ENCODE data around the gene CPA1. TPM values are rescaled to one million over a fixed set of nuclear protein-coding genes. Genes with fewer than 3 reads are reported as not detected.
"Not testable (repeated sequence)": the region's sequence is repeated elsewhere in the genome, so short reads cannot be mapped to it uniquely, and the experiment has no call there.

Gene CPA1
- total RNA-seq, 1 experiment from 2014 or later: not detected

DNA sequence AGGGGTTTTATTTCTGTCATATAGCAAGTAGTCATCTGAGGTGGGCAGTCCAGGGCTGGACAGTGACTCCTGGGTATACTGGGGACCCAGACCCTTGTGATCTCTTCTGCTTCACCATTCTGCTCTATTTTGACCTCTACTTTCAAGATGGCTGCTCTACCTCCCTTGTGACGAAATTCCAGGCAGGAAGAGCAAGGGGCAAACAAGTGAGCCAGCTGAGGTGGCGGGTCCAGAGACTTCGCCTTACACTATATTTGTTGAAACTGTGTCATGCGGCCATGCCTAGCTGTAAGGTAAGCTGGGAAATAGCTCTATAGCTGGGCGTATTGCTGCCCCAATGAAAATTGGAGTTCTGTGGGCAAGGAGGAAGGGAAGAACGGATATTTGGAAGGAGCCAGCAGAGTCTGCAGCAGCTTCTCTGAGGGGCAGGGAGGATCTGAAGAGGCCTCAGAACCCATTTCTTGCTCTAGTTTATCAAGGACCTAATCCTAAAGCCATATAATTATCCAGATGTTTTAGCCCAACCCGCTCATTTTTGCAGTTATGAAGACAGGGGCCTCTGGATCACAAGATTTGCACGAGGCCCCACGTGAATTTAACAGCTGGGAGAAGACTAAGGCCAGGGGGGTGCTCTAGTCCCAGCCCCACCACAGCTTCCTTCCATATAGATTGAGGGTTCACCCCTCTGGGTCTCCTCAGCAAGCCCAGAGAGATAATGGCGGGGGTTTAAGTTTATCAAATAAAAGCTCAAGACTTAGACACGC lies 7.7 kb upstream of the CPA1 start:
- no peak for DNase-seq (ENCODE audit: low read depth)

DNA sequence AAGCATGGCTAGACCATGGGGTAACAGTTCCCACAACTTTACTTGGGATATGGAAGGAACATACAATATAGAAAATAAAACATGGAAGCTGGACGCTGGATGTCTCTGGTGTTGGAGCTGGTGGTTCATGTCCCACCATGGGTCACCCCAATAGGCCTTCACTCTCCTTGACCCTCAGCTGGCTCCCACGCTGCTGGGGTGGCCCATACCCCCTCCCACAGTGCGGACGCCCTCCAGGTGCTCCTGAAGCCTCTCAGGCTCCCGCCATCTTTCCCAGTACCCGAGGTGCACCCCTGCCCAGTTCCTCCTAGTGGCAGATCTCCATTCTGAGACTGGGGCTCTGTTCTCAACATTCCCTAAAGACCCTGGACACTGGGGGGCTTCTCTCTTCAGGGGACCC lies 5.8 kb upstream of the CPA1 start:
- no peak for DNase-seq (ENCODE audit: low read depth)

DNA sequence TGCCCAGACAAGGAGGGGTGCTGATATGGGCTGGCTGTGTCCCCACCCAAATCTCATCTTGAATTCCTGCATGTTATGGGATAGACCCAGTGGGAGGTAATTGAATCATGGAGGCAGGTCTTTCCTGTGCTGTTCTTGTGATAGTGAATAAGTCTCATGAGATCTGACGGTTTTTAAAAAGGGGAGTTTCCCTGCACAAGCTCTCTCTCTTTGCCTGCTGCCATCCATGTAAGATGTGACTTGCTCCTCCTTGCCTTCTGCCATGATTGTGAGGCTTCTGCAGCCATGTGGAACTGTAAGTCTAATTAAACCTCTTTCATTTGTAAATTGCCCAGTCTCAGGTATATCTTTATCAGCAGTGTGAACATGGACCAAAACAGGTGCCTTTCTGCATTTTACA lies 3.8 kb upstream of the CPA1 start:
- not testable (repeated sequence) for DNase-seq (ENCODE audit: low read depth)

DNA sequence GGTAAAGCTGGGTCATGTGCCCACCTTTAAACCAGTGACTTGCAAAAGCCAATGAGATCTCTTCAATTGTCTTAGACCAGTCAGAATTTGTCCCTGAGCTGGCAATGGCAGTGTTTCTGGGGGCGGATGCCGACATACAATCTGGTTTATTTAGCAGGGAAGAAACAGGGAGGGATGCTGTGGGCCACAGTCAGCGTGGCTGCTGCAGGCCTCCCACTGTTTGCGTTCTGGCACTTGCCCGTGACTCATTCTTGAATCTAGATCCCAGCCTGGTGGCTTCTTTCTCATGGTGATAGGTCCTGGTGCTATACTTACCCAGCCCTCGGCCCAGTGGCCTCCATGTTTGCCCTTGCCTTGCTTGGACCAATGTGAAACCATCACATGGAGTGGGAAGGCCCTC lies 3.1 kb upstream of the CPA1 start:
- DNase-seq (ENCODE audit: low read depth): no peak

DNA sequence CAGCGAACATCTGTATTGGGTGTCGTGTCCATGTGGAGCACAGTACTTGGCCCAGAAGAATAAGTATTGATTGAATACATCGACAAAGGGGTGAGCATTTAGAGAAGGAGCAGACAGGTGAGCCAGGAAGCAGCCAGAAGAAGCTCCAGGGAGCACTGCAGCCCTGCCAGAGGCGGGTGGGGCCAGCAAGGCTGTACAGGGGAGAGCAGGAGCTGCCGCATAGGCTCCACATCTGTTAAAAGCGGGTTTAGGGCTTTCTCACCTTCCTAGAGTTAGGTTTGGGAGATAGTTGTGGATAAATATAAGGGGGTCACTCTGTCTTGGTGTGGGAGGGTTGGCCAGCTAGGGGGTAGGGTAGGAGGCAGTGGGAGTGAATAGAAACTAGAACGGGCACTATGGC lies 1.3 kb upstream of the CPA1 start:
- no peak for DNase-seq (ENCODE audit: low read depth)

DNA sequence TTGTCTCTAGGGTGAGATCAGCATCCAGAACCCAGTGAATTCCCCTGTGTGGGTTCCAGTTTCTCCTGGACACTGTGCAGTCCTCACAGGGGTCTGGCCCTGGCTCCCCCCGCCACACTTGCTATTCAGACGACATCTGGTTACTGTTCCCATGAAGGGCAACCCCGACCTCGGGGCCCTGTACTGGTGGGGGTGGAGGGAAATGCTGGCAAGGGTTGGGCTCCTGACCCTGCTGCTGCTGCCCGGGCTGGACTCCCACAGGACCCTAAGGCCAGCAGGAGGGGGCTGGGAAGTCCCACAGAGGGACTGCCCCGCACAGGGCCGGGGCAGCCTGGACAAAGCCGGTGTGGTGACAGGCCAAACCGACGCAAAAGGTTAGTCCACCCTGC lies 768 bp upstream of the CPA1 start:
- DNase-seq (ENCODE audit: low read depth): no peak

DNA sequence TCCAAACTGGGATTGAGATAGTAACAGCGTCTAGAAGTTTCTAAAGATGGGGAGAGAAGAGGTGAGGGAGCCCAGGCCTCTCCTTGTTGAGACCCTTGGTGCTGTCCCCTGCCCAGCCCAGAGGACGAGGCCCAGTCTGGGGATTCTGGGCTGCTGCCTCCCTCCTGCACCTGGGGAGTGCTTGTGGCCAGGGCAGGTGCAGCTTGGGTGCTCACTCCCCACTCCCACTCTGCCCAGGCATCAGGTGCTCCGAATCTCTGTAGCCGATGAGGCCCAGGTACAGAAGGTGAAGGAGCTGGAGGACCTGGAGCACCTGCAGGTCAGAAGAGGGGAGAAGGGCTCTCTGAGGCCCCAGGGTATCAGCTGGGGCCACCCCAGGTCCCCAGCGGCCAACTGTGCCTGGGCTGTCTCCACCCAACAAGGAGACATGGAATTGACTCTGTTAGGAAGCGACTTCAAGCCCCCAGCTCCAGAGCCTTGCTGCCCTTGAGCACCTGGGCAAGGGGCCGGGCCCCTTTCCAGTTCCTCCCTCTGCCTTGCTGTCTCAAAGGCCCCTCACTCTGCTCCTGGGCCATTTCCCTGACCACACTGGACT lies 664 bp downstream of the CPA1 start:
- DNase-seq (ENCODE audit: low read depth): no peak

DNA sequence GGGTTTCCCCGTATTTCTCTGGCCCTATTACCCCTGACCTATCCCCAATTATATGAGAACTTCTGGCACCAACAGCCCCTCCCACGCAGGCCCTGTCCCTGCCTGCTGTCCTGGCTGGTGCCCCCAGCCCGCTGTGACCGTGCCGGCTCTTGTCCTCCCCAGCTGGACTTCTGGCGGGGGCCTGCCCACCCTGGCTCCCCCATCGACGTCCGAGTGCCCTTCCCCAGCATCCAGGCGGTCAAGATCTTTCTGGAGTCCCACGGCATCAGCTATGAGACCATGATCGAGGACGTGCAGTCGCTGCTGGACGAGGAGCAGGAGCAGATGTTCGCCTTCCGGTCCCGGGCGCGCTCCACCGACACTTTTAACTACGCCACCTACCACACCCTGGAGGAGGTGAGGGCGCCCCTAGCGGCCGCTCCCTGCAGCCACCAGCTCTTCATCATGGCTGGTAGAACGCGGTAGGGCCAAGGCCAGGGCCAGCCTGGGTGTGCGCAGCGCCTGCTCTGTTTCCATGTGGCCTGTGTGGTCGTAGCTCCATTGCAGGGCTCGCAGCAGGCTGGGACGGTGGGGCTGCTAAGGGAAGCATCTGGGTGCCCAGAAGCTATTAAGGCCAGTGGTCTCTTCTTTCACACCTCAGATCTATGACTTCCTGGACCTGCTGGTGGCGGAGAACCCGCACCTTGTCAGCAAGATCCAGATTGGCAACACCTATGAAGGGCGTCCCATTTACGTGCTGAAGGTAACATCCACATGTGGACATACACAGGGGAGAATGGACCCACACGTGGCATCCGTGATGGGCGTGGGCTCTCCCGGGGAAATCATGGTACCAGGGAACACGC lies 1.4 kb downstream of the CPA1 start:
- no peak for DNase-seq (ENCODE audit: low read depth)

DNA sequence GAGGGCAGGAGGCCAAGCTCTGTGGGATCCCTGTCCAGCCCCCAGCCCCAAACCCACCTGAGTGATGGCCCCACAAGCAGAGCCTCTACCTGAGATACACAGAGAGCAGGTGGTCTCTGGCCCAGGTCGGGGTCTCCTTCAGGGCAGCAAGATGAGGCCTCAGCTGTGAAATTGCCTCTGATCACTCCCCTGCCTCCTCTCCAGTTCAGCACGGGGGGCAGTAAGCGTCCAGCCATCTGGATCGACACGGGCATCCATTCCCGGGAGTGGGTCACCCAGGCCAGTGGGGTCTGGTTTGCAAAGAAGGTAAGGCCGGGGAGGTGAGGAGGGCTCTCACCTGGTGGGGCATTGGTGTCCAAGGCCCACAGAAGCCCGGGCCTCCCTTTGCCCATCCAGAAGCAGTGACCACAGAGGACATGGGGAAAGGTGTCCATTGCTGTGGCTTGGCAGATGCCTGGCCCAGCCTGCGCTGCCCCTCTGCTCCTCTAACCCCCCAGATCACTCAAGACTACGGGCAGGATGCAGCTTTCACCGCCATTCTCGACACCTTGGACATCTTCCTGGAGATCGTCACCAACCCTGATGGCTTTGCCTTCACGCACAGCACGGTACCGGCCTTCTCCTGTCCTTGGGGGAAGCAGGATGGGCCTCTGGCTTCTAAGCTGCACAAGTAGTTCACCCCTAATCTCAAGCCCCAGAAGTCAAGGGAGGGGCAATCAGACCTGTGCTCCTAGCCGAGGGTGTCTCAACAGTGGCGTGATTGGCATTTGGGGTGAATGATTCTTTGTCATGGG lies 3.1 kb downstream of the CPA1 start:
- no peak for DNase-seq (ENCODE audit: low read depth)

DNA sequence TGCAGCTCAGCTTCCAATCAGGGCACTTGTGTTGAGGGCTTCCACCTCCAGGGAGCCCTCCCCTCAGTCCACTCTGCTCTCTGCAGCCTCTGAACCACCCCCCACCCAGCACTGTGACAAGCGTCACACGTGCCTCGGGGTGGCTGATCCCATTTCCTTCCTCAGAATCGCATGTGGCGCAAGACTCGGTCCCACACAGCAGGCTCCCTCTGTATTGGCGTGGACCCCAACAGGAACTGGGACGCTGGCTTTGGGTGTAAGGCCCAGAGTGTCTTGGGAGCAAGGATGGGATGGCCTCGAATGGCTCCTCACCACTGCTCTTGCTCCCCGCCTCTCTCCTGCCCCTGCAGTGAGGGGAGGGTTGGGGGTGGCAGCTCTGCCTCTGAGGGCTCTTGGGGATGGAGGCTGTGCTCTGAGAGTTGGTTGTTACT lies 4.1 kb downstream of the CPA1 start:
- DNase-seq (ENCODE audit: low read depth): no peak

DNA sequence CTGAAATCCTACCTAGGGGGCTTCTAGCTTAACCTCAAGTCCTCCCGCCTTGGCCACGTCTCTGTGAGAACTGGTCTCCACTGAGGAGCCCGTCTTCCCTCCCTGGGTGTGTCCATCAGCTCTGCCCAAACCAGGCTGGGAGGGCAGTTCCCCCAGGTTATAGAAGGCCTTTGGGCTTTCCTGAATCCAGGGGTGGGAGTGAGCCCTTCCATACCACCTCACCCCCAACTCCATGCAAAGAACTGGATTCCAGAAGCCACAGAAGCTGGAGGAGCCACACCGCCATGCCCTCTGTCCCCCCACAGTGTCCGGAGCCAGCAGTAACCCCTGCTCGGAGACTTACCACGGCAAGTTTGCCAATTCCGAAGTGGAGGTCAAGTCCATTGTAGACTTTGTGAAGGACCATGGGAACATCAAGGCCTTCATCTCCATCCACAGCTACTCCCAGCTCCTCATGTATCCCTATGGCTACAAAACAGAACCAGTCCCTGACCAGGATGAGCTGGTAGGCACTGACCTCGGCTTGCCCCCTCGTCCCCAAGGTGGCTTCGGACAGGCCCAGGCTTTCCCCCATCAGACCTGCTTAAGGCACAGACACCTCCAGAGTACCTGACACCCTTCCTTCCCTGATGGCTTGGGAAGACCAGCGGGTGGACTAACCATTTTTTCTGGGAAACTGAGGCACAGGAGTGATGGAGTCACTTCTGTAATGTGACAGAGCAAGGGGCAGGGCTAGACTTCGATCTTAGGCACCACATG lies 4.7 kb downstream of the CPA1 start:
- no peak for DNase-seq (ENCODE audit: low read depth)

DNA sequence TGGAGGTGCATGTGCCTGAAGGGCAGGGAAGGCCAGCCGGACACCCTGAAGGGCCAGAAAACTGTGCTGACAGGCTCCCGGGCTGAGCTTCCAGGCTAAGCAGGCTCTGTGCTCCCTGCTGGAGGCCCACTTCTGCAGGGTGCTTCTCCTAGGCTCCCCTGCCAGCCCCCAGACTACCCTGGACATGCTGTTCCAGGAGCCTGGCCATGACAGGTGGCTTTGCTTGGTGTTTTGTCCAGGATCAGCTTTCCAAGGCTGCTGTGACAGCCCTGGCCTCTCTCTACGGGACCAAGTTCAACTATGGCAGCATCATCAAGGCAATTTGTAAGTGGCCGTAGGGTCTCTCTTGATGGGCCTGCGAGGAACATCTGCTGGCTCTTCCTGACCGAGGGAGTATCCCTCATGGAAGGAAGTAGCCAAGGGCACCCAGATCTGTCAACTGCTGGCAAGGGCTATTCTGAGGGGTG lies 5.3 kb downstream of the CPA1 start:
- DNase-seq (ENCODE audit: low read depth): no peak

DNA sequence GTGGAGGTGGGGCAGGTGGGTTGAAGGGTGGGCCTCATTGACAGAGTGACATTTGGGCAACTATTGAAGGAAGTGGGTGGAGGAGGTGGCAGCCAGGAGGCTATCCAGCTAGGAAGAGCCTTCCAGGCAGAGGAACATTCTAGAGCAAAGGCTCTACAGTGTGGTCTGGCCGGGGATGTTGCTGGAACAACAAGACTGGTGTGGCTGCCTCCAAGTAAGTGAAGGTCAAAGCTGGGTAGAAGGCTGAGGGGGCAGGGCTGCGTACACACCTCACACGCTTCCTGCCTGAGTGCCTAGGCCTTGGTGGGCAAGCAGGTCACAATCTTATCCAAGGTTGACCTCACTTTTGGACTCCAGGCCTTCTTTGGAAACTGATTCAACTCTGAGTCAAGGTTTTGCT lies 6.6 kb downstream of the CPA1 start:
- DNase-seq (ENCODE audit: low read depth): no peak

DNA sequence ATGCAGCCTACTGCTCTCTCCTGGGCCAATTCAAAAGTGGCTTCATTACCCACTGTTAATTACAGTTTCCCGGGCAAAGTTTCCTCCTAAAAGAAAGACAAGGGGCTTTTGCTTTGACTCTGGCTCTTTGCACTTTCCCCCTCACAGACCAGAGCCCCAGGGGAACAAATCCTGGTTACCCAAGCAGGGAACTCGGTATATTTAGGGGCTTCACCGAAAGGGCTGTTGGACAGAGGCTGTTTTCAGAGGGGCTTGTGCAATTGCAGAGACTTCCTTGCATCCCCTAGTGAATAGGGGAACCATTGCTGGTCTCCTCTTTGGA lies 7.0 kb downstream of the CPA1 start:
- DNase-seq (ENCODE audit: low read depth): no peak

DNA sequence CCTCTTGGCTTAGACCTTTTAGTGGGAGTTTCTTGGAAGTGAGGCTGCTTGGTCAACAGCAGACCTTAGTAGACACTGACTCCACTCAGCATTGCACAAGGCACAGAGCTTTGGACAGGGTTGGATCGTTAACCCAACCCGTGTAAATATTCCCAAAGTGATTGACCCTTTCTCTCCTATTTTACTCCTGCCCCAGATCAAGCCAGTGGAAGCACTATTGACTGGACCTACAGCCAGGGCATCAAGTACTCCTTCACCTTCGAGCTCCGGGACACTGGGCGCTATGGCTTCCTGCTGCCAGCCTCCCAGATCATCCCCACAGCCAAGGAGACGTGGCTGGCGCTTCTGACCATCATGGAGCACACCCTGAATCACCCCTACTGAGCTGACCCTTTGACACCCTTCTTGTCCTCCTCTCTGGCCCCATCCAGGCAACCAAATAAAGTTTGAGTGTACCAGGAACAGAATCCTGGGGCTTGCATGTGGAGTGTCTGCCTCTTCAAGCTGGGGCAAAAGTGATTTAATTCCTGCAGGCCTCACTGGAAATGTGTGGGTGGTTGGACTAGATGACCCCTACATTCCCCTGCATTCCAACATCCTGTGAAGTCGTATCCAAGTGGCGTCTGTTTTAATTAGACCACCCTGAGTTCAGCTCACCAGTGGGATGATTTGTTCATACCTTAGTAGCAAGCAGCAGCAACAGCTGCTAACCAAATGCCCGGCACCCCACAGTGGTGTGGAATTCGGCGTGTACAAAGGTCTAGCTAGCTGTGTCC lies 7.5 kb downstream of the CPA1 start:
- peak; percentile 59 for DNase-seq (ENCODE audit: low read depth)

DNA sequence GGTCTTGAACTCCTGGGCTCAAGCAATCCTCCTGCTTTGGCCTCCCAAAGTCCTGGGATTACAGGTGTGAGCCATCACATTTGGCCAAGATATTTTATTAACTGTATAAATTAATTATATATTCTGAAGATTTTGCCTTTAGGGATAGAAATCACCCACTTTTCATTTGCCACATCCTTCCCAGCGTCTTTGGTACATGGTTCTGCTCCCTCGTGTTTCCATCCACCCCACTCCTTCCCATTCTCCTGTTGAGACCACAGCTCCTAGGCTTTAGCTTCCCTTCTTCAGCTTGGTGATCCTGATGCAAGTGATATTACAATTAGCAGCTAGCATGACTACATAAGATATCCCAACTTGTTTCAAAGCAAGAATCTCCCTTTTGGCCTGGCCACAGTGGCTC lies 8.4 kb downstream of the CPA1 start:
- DNase-seq (ENCODE audit: low read depth): no peak

DNA sequence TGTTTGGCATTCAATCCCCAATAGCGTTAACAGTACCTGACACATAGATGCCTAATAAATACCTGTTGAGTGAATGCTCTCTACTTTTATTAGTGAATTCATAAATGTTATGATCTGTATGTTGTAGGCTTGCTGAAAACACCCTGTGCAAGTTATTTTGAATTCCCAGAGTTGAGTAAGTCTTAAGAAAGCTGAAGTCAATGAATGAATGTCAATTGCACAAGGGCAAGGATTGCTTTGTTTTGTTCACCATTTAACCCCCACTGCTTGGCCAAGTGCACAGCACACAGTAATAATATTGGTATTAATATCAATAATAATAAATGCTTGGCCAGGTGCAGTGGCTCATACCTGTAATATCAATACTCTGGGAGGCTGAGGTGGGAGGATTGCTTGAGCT lies 10.2 kb downstream of the CPA1 start:
- DNase-seq (ENCODE audit: low read depth): no peak

DNA sequence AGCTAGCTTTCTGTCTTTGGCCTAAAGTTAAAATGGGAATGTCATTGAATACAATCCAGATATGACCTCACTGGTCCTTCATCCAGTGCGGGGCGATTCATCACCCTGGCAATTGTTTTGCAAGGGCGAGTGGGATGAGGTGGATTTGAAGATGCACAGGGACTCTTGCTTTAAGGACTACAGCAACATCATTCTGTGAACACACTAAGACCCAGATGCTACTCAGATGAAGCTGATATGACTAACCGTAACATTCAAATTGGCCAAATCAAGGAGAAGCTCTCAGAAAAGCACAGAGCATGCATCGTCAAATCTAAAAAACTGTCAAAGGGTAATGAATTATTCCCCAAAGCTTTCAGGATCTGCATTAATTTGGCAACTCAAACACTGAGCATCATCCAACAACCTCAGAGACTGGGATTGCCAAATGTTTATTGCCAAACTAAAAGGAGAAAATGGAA lies 12.8 kb downstream of the CPA1 start:
- no peak for DNase-seq (ENCODE audit: low read depth)

DNA sequence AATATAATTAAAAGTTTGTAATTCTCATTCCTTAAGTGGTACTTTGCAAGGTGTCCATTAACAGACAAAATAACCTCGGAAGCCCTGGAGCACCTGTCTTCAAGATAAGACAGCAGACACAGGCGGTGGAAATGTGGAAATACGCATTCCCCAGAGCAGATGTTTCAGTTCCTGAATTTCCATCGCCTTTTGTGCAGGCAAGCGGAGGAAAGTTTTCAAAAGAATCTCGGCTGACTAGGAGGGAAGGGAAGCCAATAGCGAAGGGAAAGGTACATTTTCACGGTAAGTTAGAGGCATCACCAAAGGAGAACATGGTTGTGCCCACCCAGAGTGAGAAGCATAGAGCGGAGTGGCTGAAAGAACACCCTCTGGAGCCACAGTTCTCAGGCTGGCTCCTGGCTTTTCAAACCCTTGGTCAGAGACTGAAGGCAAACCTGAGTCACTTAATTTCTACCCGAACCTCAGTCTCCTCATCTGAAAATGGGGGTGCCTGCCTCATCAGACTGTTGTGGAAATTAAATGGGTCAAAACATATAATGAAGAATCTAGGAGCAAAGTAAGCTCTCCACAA lies 13.6 kb downstream of the CPA1 start:
- no peak for DNase-seq (ENCODE audit: low read depth)

All from RPMI7951 (cell line).